Gastrocnemius medialis (tissue), 4 donors: Measurements from ENCODE around the gene COL21A1. TPM values are rescaled to one million over a fixed set of nuclear protein-coding genes. Genes with fewer than 3 reads are reported as not detected.

ENCODE experiments used
- ATAC-seq, 2 donors: fragments of 150-250 bp; one replicate each; pipeline ENCODE4 v1.9.1; 2016
- DNase-seq, 2 donors: peaks; one replicate each; pipeline ENCODE4 v3.0.0-alpha.2; 2019
- H3K27ac ChIP-seq, 4 donors: fragments of 200-600 bp; sonication (generic); 1 replicate in 1 of 4; 2 replicates in 3 of 4; pipeline ENCODE4 v1.5.1; 2016 to 2018; ENCODE audit warnings: mild to moderate bottlenecking in 2 of 4, moderate library complexity in 1 of 4
- H3K27me3 ChIP-seq, 3 donors: fragments of 200-600 bp; sonication (generic) in 2 of 3; 1 replicate in 1 of 3; 2 replicates in 2 of 3; pipeline versions ENCODE4 v1.5.1 to v1.6.0; 2016 to 2019; ENCODE audit warnings: mild to moderate bottlenecking in 1 of 3, moderate library complexity in 1 of 3
- H3K36me3 ChIP-seq, 2 donors: fragments of 200-600 bp; sonication (generic) in 1 of 2; one replicate each; pipeline ENCODE4 v1.5.1; 2017 to 2018
- H3K4me1 ChIP-seq, 2 donors: fragments of 200-600 bp; sonication (generic) in 1 of 2; one replicate each; pipeline ENCODE4 v1.5.1; 2016 to 2017; ENCODE audit warnings: mild to moderate bottlenecking in 2 of 2
- H3K4me3 ChIP-seq, 4 donors: fragments of 200-600 bp; sonication (generic) in 3 of 4; 1 replicate in 1 of 4; 2 replicates in 3 of 4; pipeline ENCODE4 v1.5.1; 2016 to 2019; ENCODE audit warnings: mild to moderate bottlenecking in 2 of 4
- H3K9me3 ChIP-seq, 3 donors: fragments of 200-600 bp; sonication (generic) in 2 of 3; 1 replicate in 1 of 3; 2 replicates in 2 of 3; pipeline ENCODE4 v1.5.1; 2016 to 2019
- POLR2A ChIP-seq, 2 donors: fragments of 450-650 bp; IDR thresholded peaks; one replicate each; pipeline ENCODE4 v1.6.1; 2017; ENCODE audit warnings: antibody characterized with exemption in 2 of 2, mild to moderate bottlenecking in 2 of 2, moderate library complexity in 2 of 2
- in situ Hi-C, 4 donors: fragments of 200-750 bp; cut with MboI; loops; one replicate each; pipeline versions ENCODE4 v1.15.0 to v1.8.0; 2017; ENCODE audit warnings: low sequenced_read_pairs in 4 of 4
- intact Hi-C: fragments of 100-400 bp; cut with DNase I; formaldehyde crosslinking; loops from one replicate; pipeline ENCODE4 v1.15.1; 2023; ENCODE audit warnings: low total_unique reads
- total RNA-seq, 4 donors: library from RNA; depleted of rRNA; stranded (reverse); fragments of >200 nt; gene quantifications; one replicate each; pipeline versions ENCODE4 v1.1.0 to v1.2.3, GENCODE V29; 2016
- TF ChIP-seq, protein P1 (sequence below), 5 experiments: fragments of 450-650 bp in 3 of 5; fragments of 200-600 bp in 2 of 5; sonication (generic) in 2 of 5; IDR thresholded peaks in 4 of 5; conservative IDR thresholded peaks in 1 of 5; 1 replicate in 4 of 5; 2 replicates in 1 of 5; pipeline ENCODE4 v1.5.1; 2016 to 2019; ENCODE audit warnings: antibody characterized with exemption in 5 of 5, mild to moderate bottlenecking in 3 of 5, moderate library complexity in 3 of 5

The COL21A1 gene
- total RNA-seq, 4 donors from 2014 or later, result 0.19 to 1.1 (median 0.61) TPM

DNA sequence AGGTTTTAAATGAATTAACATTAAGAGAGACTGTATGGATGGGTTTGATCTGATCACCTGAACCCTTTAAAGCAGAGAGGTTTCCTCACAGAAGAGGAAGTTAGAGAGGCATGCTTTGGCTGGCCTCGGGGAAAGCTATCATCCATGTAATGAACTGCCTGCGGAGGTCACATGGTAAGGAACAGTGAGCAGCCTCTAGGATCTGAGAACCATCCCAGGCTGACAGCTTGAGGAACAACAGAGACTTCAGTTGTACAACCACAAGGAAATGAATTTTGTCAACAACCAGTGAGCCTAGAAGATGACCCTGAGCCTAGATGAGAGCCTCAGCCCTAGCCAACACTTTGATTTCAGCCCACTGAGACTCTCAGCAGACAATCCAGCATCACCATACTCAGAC is 2.9 kb upstream of the COL21A1 start:
- intact Hi-C loops, result no loop called here
- in situ Hi-C loops, result no loop called here

DNA sequence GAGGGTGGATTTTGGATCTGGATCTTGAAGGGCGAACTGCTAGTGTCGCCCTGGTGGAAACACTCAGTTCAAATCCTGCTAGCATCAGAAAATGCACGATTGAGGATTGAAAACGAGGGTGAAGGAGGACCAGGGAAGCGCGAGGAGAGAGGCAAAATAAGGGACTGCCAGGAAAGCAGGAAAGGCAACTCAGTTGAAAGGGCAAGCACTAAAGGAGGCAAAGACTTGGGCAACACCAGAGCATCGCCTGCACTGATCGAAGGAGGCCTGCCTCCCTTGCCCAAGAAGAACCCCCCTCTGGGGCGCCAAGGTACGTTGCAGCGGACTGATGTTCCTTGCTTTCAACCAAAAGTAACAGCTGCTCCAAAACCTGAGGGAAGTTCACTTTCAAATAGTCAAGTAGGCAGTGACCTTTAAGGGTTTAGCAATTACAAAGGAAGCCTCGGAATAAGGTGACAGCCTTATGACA is 308 bp upstream of the COL21A1 start:
- peak overlapping the region; percentile 45 to 59 (median 48) for H3K4me3 ChIP-seq
- in situ Hi-C loops (no loop called here), intact Hi-C loops (no loop called here)
- TF ChIP-seq, protein P1, sequence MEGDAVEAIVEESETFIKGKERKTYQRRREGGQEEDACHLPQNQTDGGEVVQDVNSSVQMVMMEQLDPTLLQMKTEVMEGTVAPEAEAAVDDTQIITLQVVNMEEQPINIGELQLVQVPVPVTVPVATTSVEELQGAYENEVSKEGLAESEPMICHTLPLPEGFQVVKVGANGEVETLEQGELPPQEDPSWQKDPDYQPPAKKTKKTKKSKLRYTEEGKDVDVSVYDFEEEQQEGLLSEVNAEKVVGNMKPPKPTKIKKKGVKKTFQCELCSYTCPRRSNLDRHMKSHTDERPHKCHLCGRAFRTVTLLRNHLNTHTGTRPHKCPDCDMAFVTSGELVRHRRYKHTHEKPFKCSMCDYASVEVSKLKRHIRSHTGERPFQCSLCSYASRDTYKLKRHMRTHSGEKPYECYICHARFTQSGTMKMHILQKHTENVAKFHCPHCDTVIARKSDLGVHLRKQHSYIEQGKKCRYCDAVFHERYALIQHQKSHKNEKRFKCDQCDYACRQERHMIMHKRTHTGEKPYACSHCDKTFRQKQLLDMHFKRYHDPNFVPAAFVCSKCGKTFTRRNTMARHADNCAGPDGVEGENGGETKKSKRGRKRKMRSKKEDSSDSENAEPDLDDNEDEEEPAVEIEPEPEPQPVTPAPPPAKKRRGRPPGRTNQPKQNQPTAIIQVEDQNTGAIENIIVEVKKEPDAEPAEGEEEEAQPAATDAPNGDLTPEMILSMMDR (IDR thresholded peaks at IDR 0.05 in 4 of 5, conservative IDR thresholded peaks at IDR 0.05 in 1 of 5), result peak in 1 of 5 experiments; percentile 17
- no peak for TF ChIP-seq POLR2A (IDR thresholded peaks at IDR 0.05)
- H3K27me3 ChIP-seq, result no peaks in the 10 kb centered on the region
- DNase-seq (no peak), ATAC-seq (no peak)
- peaks cover 11 to 35% of the 10 kb centered on the region in 2 donors for H3K4me1 ChIP-seq
- no peaks in the 10 kb centered on the region for H3K36me3 ChIP-seq
- H3K27ac ChIP-seq, result peak overlapping the region in 1 of 4 donors; percentile 59
- no peaks in the 10 kb centered on the region for H3K9me3 ChIP-seq

More for the DNA sequence above, 2.9 kb upstream of the COL21A1 start:
- Histone ChIP-seq H3K4me3 (no peak overlapping the region), H3K4me1 (peaks cover 11 to 23% of the 10 kb centered on the region in 2 donors), H3K36me3 (no peaks in the 10 kb centered on the region), H3K27ac (no peak overlapping the region), H3K27me3 (no peaks in the 10 kb centered on the region), H3K9me3 (no peaks in the 10 kb centered on the region)
- TF ChIP-seq, protein P1 (IDR thresholded peaks at IDR 0.05 in 4 of 5, conservative IDR thresholded peaks at IDR 0.05 in 1 of 5), result no peak
- TF ChIP-seq POLR2A (IDR thresholded peaks at IDR 0.05), result no peak
- ATAC-seq (no peak), DNase-seq (no peak)

DNA sequence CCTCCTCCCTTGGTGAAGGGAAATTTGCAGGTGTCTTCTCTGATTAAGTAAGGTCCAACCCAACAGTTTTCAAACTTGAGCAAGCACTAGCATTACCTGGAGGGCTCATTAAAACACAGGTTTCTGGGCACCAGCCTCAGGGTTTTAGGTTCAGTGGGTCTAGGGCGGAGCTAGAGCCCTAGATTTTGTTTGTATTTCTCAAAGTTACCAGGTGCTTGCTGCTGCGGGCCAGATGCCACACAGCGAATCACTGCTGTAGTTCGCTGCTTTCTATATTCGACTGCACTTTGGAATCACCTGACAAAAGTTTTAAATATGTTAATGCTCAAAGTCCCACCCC is 869 bp downstream of the COL21A1 start:
- TF ChIP-seq, protein P1 (IDR thresholded peaks at IDR 0.05 in 4 of 5, conservative IDR thresholded peaks at IDR 0.05 in 1 of 5), result no peak
- TF ChIP-seq POLR2A (IDR thresholded peaks at IDR 0.05), result no peak
- H3K27ac ChIP-seq, result peak overlapping the region; percentile 13 to 65 (median 59)
- peaks cover 11 to 35% of the 10 kb centered on the region in 2 donors for H3K4me1 ChIP-seq
- H3K27me3 ChIP-seq, result no peaks in the 10 kb centered on the region
- DNase-seq (no peak), ATAC-seq (no peak)
- no peaks in the 10 kb centered on the region for H3K36me3 ChIP-seq
- peak overlapping the region; percentile 45 to 59 (median 48) for H3K4me3 ChIP-seq
- intact Hi-C loops (no loop called here), in situ Hi-C loops (no loop called here)
- no peaks in the 10 kb centered on the region for H3K9me3 ChIP-seq

DNA sequence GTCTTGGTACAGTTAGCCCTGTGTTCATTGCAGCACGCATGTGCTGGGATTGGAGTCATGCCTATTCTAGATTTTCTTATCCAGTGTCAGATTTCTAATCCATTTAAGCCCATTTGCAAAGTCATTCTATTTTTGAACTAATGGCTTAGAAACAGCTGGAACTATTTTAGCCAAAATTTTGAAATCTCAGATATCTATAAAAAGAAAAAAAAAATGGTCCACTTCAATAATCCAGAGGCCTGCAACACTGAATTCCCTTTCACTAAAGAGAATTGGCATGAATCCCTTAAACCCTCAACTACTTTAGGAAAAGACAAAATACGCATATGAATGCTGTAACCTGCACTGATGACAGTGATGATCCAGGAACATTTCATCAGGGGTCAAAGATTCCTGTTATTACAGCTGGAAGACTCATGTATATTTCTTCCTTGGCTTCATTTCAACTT is 1.5 kb downstream of the COL21A1 start:
- in situ Hi-C loops (no loop called here), intact Hi-C loops (no loop called here)
- Histone ChIP-seq H3K4me1 (peaks cover 17 to 35% of the 10 kb centered on the region in 2 donors), H3K36me3 (no peaks in the 10 kb centered on the region), H3K27ac (peak overlapping the region in 3 of 4 donors; percentile 59 to 65 (median 59)), H3K4me3 (no peak overlapping the region), H3K27me3 (no peaks in the 10 kb centered on the region), H3K9me3 (no peaks in the 10 kb centered on the region)
- TF ChIP-seq, protein P1 (IDR thresholded peaks at IDR 0.05 in 4 of 5, conservative IDR thresholded peaks at IDR 0.05 in 1 of 5), result no peak
- TF ChIP-seq POLR2A (IDR thresholded peaks at IDR 0.05), result no peak
- ATAC-seq (peak; percentile 40 to 47), DNase-seq (no peak)
